HuH-7 (cell line): ENCODE measurements around the gene ITK.
A peak's percentile ranks its signal among the peaks of the same experiment; 100 is the strongest.

Experiments
- DNase-seq: peaks from one replicate; pipeline ENCODE4 v3.0.0; 2011; ENCODE audit warnings: low spot score

ITK gene

DNA sequence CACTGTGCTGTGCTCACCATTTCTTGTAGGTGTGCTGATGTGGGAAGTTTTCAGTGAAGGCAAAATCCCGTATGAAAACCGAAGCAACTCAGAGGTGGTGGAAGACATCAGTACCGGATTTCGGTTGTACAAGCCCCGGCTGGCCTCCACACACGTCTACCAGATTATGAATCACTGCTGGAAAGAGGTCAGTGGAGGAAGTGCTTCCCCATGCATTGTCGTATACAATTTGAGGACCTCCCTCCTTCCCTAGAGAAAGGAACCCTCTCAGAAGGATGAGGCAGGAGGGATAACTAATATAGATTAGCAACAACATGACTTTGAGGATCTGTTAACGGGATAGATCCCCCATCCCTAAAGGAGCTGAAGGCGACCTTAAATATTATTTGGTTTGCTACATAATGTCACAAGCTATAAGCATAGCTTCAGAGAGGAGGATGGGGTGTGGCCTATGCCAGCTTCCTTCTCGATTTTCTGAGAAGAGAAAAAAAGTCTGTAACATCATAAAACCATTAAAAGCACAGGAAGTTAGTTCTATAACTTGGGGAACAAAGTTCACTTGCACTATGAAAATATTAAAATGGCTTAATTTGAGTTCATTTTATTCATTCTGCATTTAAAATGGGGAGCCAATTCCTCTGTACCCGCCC, 68.3 kb downstream of the ITK start:
- no peak for DNase-seq

DNA sequence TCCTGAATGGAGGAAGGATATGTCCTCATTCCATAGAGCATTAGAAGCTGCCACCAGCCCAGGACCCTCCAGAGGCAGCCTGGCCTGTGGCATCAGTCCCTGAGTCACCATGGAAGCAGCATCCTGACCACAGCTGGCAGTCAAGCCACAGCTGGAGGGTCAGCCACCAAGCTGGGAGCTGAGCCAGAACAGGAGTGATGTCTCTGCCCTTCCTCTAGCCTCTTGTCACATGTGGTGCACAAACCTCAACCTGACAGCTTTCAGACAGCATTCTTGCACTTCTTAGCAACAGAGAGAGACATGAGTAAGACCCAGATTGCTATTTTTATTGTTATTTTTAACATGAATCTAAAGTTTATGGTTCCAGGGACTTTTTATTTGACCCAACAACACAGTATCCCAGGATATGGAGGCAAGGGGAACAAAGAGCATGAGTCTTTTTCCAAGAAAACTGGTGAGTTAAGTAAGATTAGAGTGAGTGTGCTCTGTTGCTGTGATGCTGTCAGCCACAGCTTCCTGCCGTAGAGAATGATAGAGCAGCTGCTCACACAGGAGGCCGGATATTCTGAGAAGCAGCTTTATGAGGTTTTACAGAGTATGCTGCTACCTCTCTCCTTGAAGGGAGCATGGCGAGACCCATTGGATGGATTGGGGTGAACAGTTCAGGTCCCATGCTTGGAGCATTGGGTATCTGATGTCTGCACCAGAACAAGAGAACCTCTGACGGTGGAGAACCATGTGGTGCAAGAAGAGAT, 72.2 kb downstream of the ITK start:
- no peak for DNase-seq

DNA sequence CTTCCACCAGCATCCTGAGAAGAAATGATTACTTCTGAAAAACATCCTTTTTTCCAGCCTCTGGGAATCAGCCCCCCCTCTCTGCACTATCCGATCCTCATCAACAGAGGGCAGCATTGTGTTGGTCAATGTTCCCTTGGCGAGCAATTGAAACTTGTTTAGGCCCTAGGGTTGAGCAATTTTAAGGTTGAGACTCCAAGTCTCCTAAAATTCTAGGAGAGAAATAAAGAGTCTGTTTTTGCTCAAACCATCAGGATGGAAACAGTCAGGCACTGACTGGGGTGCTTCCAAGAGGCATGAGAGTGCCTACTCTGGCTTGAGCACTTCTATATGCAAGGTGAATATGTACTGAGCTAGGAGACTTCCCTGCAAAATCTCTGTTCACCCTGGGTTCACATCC, 72.9 kb downstream of the ITK start:
- peak; percentile 71 for DNase-seq

DNA sequence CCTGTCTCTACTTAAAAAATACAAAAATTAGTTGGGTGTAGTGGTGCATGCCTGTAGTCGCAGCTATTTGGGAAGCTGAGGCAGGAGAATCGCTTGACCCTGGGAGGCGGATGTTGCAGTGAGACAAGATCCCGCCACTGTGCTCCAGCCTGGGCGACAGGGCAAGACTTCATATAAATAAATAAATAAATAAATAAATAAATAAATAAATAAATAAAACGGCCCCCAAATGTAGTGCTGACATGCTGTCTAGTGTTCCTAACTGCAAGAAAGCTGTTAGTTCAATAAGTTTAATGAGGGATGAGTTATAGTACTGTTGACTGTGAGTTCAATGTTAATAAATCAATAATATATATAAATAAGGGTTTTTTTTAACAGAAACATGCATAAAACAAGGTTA, 77.8 kb downstream of the ITK start:
- no peak for DNase-seq

DNA sequence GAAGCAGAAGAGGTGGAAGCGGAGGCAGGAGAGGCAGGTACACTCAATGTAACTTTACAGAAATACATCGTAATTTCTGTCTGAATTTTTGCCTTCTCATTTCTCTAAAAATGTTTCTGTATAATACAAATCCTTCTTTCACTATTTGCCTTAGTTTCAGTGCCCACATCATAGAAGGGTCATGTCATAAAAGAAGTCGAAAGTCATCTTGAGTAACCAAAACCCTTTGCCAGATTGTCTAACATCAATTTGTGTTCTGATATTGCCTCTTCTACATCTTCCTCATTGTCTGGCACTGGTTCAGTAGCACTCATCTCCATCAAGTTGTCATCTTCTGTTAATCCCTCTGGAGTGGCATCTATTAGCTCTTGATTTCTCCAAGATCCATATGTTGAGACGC, 79.1 kb downstream of the ITK start:
- no peak for DNase-seq

DNA sequence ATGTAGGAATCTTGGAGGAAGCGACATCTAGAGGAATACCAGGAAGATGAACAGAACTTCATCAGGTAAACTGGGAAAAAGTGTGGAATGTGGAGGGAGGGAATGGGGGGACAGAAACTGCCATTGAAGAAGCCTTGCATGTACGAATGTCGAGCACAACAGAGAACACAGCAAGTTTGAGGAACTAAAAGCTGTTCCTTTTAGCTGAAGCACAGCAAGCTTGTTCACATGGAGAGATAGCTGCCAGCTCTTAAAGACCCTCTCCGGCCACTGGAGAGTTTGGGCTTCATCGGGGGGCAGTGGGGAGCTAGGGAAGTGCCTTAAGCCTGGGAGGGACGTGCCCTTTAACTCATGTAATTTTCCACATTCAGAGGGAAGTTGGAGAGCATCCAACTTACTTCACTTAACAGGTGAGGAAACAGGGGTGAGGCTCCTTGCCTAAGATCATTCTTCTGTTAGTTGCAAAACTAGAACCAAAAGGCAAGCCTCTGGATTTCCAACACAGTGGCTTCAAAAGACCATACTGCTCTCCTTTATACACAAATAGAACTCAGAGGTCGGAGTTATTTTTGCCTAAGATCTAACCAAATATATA, 83.0 kb downstream of the ITK start:
- DNase-seq, result no peak

DNA sequence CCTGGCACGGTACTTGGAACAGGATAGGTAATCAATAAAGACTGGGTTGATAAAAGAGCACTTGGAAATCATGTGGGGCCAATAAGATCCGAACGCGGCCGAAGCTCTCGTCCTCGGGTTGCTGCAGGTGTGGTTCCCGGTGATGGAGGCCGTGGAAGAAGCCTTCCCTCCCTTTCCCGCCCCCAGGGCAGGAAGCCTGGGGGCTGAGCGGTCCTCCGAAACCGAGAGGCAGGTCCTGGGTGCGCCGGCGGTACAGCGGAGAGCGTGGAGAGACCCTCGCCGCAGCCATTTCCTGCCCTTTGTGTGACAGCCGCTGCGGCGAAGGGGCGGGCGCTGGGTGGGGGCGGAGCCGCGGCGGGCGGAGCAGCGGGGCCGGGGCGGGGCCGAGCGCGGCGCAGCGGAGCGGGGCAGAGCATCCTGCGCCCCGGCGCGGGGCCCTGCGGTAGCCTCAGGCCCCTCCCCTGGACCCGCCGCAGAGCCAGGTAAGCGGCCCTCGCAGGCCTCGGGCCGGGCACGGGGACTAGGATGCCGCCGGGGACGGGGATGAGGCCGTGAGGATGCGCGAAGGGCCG, 85.2 kb downstream of the ITK start, which contains the start of gene CYFIP2:
Gene CYFIP2, plus strand, starts transcription at position 410 of the 572 bp plus-strand sequence. CDS start 19,239 bp downstream, outside the sequence.
- peak; percentile 62 for DNase-seq

DNA sequence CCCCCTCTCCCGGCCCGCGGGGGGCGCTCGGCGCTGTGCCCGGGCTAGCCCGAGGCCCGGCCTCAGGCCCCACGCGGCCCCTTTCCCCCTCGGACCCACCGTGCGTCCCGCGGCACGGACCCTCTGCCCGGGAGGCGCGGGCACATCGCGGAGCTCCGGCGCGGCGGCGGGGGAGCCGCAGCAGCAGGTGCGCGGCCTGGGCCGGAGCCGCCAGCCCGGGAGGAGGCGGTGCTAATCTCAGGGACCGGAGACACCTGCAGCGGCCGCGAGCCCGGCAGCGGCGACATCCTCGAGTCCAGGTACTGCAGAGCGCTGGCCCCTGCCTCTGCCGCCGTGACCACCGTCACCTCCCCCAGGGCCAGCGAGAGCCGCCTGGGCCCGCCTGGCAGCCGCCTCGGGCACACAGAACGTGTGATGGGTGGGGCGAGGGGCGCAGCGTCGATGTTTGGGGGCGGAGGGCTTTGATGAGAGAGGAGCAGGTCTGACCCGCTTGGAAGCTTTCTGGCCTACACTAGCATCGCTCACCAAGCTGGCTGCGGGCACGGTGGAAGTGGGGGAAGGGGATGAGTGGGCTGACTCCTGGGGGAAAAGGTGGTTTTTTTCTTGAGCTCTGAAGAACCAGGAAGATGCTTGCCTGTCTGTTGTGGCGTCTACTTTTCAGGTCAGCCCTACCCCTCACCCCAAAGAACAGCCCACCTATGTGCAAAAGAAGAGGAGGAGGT, 85.8 kb downstream of the ITK start:
- peak; percentile 27 for DNase-seq

DNA sequence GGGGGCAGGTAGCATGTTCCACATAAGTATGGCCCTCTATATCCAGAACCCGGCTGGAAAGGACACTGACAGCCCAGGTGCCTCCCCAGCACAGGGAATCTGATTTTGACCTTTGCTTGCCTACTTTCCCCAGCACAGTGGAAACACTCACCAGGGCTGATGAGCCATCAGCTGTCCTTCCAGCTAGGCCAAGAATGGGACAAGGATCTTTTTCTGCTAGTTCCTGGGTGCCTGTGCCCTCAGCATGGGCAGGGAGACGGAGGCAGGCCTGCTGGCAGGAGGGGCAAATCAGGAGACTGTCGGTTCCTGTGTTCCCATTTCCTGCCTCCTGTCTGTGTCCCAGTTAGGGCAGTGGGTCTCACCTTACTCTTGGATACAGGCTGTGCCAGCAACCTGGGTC, 86.4 kb downstream of the ITK start:
- no peak for DNase-seq

DNA sequence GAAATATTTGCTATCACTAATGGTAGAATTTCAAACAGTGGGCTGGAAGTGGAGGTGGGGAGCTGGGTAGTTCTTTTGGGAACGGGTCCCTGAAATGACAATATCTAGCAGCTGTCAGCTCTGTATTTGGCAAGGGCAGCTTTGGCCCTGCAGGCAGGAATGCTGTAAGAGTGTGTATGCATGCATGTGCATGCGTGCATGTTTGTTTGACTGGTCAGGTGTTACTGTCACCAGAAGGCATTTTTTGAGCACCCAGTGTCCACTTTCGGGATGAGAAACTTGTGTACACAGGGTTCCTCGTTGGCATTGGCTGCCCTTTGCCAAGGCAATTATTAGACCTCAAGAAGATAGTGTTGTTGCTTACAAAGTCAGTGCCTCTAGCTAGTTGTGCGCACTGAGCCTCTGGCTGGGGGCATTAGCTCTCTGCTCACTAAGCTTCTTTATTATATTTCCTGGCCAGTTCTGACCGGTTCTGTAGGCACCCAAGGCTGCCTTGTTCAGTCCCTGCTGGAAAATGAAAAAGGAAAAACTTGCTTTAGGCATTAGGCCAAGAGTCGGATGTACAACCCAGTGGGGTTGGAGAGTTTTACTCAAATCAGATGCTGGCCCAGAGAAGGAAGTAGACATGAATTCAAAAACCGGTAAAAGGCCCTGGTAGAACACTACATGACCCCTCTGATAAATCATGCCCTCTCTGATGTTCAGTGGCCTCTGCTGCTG, 87.3 kb downstream of the ITK start:
- DNase-seq, result no peak

DNA sequence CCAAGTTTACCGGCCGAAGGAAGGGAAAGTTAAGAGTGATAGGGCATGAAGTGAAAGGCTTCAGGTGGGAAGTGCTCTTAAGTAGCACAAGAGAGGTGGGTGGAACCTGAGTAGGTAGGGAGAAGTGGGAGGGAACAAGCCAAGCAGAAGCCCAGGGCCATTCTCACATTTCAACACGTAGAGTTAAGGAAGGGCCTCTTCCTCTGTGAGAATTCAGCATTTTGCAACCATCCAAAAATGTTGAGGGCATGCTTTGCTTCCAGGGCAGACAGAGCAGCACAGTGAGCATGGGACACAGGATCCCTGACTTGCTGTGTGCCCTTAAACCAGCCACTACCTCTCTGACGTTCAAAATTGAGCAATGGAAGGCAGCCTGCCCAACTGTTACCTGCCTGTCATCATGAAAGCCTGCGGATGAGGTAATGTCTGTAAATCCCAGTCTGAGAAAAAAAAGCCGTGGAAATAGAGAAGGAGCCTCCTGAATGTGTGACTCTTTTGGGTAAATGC, 88.6 kb downstream of the ITK start:
- no peak for DNase-seq

DNA sequence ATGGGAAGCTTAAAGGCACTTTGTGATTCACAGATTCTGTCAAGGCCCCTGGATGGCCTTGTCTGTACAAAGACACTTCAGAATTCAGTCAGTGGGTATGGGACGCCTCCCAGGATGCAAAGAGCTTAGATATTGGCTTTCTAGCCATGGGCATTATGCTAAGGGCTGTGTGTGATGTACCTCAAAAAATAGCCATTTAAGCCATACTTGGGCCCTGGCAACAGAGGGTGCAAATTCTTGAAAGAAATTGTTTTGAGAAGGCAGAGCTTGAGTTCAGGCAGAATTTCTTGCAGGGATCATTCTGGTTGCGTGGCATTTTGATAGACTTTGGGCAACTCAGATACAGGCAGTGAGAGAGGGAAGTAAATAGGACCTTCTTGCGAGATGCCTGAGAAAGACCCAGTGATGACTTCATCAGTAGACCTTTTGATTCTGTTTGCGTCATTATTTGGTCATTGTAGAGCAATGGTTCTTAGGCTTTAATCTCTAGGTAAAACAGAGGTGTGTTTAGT, 89.2 kb downstream of the ITK start:
- DNase-seq, result no peak

DNA sequence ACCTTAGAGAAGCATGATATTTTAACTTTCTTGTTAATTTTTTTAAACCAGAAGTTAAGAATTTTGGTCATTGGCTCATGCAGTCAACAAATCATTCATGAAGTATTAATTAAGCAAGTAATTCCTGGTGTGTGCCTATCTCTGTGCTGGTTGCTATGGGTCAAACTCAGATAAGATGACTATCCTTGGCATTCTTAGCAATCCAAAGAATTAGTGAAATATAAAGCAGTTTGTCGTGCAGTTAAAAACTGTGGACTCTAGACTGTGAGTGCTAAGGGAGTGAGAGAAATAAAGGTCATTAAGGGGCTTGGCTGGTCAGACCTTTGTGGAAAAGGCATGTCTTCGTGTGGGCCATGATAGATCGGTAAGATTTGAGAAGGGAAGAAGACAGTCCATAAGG, 90.1 kb downstream of the ITK start:
- DNase-seq, result no peak

DNA sequence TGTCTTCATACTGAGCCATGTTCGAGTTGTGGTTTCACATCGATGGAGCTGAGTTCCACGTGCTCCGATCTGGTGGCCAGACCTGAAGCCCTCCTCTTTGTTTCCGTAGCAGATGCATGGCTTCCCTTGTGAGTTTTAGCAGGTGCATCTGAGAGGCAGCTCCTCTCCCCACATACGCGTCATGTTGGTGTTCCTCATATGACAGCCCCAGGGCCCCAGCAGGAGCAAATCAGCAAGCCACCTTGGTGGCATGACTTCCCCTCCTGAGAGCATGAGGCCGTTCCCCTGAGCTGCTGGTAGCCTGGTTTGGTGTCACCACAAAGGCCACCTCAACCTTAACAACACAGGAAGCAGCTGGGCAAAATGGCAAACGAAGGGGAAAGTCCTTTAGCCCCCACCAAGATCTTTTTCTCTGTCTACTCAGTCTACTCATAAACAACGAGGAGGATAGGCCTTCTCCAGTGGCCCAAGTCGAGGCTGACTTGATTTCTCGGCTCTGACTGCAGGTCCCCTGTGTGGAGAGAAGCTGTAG, 91.2 kb downstream of the ITK start:
- DNase-seq, result no peak

DNA sequence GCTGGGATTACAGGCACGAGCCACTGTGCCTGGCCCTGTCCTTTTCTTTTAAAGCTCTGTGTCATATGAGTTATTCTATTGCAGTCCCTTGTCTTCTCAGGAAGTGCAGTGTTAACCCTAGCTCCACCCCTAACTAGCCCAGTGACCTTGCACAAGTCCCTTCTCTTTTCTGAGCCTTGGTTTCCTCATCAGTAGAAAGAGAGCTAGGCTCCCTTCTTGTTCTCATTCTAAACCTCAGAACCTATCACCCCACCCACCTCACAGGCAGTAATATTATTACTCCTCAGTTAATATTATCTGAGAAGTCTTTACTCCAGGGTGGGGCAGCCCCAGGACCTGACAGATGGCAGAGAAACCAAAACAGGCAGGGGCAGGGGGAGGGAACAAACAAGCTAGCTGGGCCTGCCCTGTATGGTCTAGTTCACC, 92.5 kb downstream of the ITK start:
- no peak for DNase-seq

DNA sequence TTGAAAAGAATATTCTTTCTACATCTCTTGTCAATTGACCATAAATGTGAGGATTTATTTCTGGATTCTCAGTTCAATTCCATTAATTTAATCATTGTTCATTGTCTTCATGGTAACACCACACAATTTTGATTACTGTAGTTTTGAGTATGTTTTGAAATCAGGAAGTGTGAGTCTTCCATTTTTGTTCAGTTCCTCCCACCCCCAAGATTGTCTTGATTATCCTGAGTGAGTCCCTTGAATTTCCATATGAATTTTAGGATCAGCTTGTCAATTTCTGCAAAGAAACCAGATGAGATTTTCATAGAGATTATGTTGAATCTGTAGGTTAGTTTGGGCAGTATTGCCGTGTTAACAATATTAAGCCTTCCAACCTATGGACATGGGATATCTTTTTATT, 94.8 kb downstream of the ITK start:
- DNase-seq, result no peak

DNA sequence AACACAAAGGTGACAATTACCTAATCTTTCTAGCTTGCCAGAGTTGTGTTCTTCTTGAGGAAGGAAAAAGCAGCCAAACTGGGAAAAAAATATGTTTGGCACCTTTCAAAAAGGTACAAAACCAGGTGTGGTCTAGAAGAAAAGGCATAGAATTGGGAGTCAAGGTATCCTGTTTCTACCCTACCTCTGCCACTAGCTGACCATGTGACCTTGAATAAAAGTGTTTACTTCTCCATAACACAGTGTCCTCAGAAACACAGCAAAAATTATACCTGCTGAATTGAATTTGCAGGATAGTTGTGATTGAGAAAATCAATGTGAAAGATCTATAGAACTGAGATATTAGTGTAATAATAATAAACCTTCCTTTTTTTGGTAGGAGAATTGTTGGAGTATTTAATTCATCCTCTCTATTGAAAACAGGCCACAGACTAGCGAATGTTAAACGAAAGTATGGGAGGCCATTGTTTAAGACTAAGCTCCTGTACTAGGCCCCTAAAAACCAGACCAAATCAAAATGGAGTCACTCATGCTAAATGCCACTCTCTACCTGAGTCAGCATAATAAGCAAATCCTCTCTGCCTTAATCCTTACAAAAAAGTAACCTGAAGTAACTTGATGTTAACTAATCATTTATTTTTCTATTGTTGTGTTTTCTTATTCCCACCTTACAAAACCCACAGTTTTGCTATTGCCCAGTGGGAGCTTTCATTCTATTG, 97.8 kb downstream of the ITK start:
- no peak for DNase-seq

DNA sequence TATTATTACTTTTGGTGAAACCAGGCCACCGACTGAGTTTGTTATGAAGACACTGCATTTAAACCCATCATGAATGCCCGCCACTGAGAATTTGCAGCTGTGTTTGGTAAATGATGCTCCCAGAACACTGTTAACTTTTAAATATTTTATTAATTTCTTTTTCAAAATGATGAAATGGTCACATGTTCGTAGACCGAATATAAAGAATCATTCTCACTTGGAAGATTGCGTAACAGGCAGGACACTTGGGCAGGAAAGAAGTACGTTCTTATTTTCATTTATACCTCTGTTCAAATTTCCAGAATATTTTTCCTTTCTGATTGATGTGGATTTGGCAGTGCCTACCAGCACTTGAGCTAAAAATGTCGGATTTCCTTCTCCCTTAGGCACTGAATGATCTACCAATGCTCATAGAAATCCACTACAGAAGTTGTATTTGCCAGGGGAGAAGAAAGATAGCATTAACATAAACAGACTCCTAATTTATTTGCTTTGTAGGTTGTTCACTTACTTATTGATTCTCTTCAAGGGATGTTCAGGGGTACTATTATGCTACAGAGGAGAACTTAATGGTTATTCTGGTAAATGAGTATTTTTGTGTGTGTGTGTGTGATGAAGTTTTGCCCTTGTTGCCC, 99.1 kb downstream of the ITK start:
- DNase-seq, result no peak

DNA sequence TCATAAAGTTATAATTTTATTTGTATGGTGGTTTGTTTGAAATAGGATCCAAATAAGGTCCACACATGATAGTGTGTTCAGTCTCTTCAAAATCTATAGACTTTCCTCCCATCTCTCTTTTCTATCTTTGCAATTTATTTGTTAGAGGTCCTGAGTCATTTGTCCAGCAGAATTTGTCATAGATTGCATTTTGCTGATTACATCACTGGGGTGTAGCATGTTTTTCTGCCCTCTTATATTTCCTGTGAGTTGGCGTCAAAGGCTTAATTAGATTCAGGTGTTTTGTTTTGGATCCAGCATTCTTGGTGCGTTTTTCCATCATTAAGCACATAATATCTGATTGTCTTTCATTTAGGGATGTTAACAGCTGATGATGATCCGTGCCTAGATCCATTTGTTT, 100.3 kb downstream of the ITK start:
- DNase-seq, result no peak

DNA sequence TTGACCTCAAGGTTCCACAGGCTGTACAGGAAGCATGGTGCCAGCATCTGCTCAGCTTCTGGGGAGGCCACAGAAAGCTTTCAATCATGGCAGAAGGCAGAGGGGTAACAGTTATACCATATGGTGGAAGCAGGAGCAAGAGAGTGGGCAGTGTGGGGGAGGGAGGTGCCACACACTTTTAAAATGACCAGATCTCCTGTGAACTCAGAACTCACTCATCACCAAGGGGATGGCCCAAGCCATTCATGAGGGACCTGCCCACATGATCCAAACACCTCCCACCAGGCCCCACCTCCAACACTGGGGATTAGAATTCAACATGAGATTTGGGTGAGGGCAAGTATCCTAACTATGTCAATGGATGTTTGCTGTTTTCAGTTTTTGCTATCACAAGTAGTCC, 101.5 kb downstream of the ITK start:
- DNase-seq, result no peak
